HEK293T (cell line): ENCODE measurements around the gene SNX9.

Experiments
- CTCF ChIA-PET: fragments of 350-600 bp; formaldehyde crosslinking; extraction: SDS; loops from one replicate; lab custom pipeline; 2021; ENCODE audit warnings: antibody characterized with exemption, inconsistent platforms; lab: Yijun Ruan, JAX
- POLR2A ChIA-PET: fragments of 350-600 bp; formaldehyde crosslinking; extraction: SDS; loops from one replicate; lab custom pipeline; 2020; ENCODE audit warnings: antibody characterized with exemption, inconsistent platforms; lab: Yijun Ruan, JAX
- DNase-seq: peaks from one replicate; pipeline ENCODE4 v3.0.0; 2012; ENCODE audit warnings: mixed read lengths; ENCODE audit errors: extremely low spot score
- ARNT ChIP-seq: fragments of 450-650 bp; IDR thresholded peaks from 2 replicates; pipeline ENCODE4 v1.6.1; 2017; ENCODE audit warnings: mild to moderate bottlenecking
- BHLHE40 ChIP-seq: fragments of 450-650 bp; IDR thresholded peaks from 2 replicates; pipeline ENCODE4 v1.6.1; 2016; ENCODE audit warnings: mild to moderate bottlenecking, moderate library complexity, borderline replicate concordance
- CTBP1 ChIP-seq: fragments of 450-650 bp; IDR thresholded peaks from 2 replicates; pipeline ENCODE4 v1.6.1; 2016; ENCODE audit warnings: borderline replicate concordance
- ELF4 ChIP-seq: fragments of 450-650 bp; IDR thresholded peaks from 2 replicates; pipeline ENCODE4 v1.6.1; 2017; ENCODE audit warnings: antibody characterized with exemption
- FOXA1 ChIP-seq: fragments of 450-650 bp; IDR thresholded peaks from 2 replicates; pipeline ENCODE4 v1.6.1; 2016; ENCODE audit warnings: mild to moderate bottlenecking
- FOXK2 ChIP-seq: fragments of 450-650 bp; IDR thresholded peaks from 2 replicates; pipeline ENCODE4 v1.6.1; 2016; ENCODE audit warnings: mild to moderate bottlenecking
- FOXM1 ChIP-seq: fragments of 450-650 bp; IDR thresholded peaks from 2 replicates; pipeline ENCODE4 v1.6.1; 2017; ENCODE audit warnings: mild to moderate bottlenecking, borderline replicate concordance
- HDGF ChIP-seq: fragments of 450-650 bp; IDR thresholded peaks from 2 replicates; pipeline ENCODE4 v1.6.1; 2017; ENCODE audit warnings: antibody characterized with exemption, borderline replicate concordance
- L3MBTL2 ChIP-seq: fragments of 450-650 bp; conservative IDR thresholded peaks from 2 replicates; pipeline ENCODE4 v1.6.1; 2016; ENCODE audit warnings: mild to moderate bottlenecking
- LEF1 ChIP-seq: fragments of 450-650 bp; IDR thresholded peaks from 2 replicates; pipeline ENCODE4 v1.6.1; 2017; ENCODE audit warnings: mild to moderate bottlenecking, borderline replicate concordance
- NFRKB ChIP-seq: fragments of 450-650 bp; IDR thresholded peaks from 2 replicates; pipeline ENCODE4 v1.6.1; 2016; ENCODE audit warnings: mild to moderate bottlenecking, moderate library complexity
- PKNOX1 ChIP-seq: fragments of 450-650 bp; IDR thresholded peaks from 2 replicates; pipeline ENCODE4 v1.6.1; 2016
- SP1 ChIP-seq: fragments of 450-650 bp; IDR thresholded peaks from 2 replicates; pipeline ENCODE4 v1.6.1; 2017
- SUZ12 ChIP-seq: fragments of 450-650 bp; IDR thresholded peaks from 2 replicates; pipeline ENCODE4 v1.6.1; 2016; ENCODE audit warnings: mild to moderate bottlenecking
- TARDBP ChIP-seq: fragments of 450-650 bp; IDR thresholded peaks from 2 replicates; pipeline ENCODE4 v1.6.1; 2016
- ZNF384 ChIP-seq: fragments of 450-650 bp; IDR thresholded peaks from 2 replicates; pipeline ENCODE4 v1.6.1; 2016

Gene SNX9

DNA sequence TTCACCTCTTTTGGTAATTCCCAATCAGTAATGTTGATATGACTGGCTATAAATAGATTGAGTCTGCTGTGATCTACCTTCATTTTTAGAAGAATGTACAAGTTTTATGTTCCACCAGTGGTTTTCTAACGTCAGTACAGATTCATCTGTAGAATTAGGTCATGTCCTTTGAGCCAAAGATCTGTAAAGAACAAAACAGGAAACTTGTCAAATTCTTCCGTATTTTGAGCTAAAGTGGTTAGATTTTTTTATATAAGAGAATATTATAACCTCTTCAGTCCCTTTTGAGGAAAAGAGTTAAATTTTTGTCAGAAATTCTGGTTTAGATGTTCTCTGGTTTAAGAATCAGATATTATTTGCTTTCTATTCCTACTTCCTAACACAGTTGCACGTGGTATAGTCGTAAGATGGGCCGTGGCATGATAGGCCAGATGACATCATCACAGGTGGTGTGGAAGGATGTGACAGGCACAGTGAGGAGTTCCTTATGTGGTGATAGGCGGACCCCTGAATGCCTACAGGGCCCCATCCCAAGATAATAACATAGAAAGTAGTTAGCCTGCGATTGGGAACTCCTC, 62.3 kb downstream of the SNX9 start:
- no peak for DNase-seq
- TF ChIP-seq NFRKB (no peak), BHLHE40 (no peak)
- CTCF ChIA-PET, result no interaction called here
- POLR2A ChIA-PET, result no interaction called here

DNA sequence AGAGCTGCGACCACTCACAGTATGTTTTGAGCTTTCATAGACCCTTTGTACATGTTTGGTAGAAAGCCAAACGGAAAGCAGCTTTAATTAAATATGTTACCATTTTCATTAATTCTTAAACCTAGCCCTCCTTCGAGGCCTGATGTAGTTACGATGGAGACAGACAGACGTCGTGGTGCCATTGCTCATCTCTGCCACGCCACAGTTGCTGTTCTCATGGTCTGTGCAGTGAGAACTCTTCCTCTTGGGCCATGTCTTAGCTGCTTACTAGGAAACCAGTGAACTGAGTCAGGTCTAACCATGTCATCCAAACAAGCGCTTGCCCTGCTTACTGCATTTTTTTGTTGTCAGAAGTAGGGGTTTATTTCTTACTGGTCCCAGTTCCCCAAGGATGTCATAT, 62.8 kb downstream of the SNX9 start:
- CTCF ChIA-PET, result interaction anchor here (0.6 to 1.3 kb wide), 2 partner anchors 12 to 186 kb away, joined by 3 to 5 read pairs; no protein-coding TSS in a partner anchor

GRCh38 chr6:157887892-157888291, 64.8 kb downstream of the SNX9 start:
- ChIA-PET POLR2A (interaction anchor here (0.6 kb wide), 1 partner anchor 279 kb away, joined by 3 read pairs; no protein-coding TSS in a partner anchor), CTCF (no interaction called here)
- DNase-seq, result no peak

More for the DNA sequence above, 62.8 kb downstream of the SNX9 start:
- no peak for DNase-seq
- TF ChIP-seq L3MBTL2, result no peak
- no peak for TF ChIP-seq ARNT
- no peak for TF ChIP-seq FOXK2
- TF ChIP-seq LEF1, result no peak
- no peak for TF ChIP-seq PKNOX1
- no peak for TF ChIP-seq SP1
- no peak for TF ChIP-seq ELF4
- no peak for TF ChIP-seq FOXM1
- TF ChIP-seq TARDBP, result no peak
- TF ChIP-seq BHLHE40, result no peak
- no peak for TF ChIP-seq CTBP1
- TF ChIP-seq SUZ12, result no peak
- TF ChIP-seq HDGF, result no peak
- TF ChIP-seq FOXA1, result no peak
- TF ChIP-seq NFRKB, result no peak
- POLR2A ChIA-PET, result no interaction called here

GRCh38 chr6:157891544-157892362, 68.7 kb downstream of the SNX9 start:
- TF ChIP-seq SUZ12, result no peak
- TF ChIP-seq CTBP1, result no peak
- no peak for TF ChIP-seq PKNOX1
- TF ChIP-seq HDGF, result no peak
- TF ChIP-seq ARNT, result no peak
- TF ChIP-seq L3MBTL2, result no peak
- TF ChIP-seq SP1, result no peak
- TF ChIP-seq NFRKB, result no peak
- no peak for TF ChIP-seq FOXM1
- TF ChIP-seq FOXK2, result no peak
- no peak for TF ChIP-seq LEF1
- no peak for TF ChIP-seq ELF4
- no peak for TF ChIP-seq BHLHE40
- TF ChIP-seq ZNF384, result no peak
- TF ChIP-seq FOXA1, result no peak
- no peak for TF ChIP-seq TARDBP
- CTCF ChIA-PET, result interaction anchor here (1.2 kb wide), 1 partner anchor 18 kb away, joined by 3 read pairs; no protein-coding TSS in a partner anchor
- DNase-seq, result no peak
- POLR2A ChIA-PET, result no interaction called here

More at GRCh38 chr6:157887892-157888291, 64.8 kb downstream of the SNX9 start:
- TF ChIP-seq FOXM1, result no peak
- TF ChIP-seq LEF1, result no peak
- TF ChIP-seq SP1, result no peak
- TF ChIP-seq ZNF384, result no peak
- no peak for TF ChIP-seq ARNT
- no peak for TF ChIP-seq FOXA1
- TF ChIP-seq SUZ12, result no peak
- no peak for TF ChIP-seq HDGF
- no peak for TF ChIP-seq ELF4
- no peak for TF ChIP-seq BHLHE40
- no peak for TF ChIP-seq TARDBP

DNA sequence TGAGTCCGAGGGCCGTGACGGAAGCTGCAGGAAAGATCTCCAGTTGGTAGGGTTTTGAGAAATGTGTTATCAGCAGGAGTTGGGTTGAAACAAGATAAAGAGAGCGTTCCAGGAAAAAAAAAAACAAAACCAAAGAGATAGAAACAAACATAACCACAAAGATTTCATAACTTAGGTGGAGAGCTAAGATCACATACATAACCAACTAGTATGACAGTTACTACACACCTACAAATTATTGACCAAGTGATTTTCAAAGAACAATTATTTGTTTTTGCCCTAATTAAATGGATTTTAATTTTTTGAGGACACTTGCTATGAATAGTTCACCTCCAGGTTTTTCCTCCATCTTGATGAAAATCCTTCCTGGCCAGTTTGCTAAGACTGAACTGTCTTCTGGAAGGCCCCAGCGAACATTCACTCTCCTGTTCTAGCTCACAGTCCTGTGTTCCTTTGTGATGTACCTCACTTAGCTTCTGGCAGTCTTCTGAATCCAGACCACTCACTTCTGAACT, 69.4 kb downstream of the SNX9 start:
- no peak for DNase-seq
- POLR2A ChIA-PET, result no interaction called here
- TF ChIP-seq ZNF384 (no peak), FOXA1 (no peak), PKNOX1 (no peak), HDGF (no peak), L3MBTL2 (no peak), FOXK2 (no peak)
- CTCF ChIA-PET, result interaction anchor here (0.7 to 1.2 kb wide), 2 partner anchors 19 to 74 kb away, joined by 3 read pairs; no protein-coding TSS in a partner anchor

DNA sequence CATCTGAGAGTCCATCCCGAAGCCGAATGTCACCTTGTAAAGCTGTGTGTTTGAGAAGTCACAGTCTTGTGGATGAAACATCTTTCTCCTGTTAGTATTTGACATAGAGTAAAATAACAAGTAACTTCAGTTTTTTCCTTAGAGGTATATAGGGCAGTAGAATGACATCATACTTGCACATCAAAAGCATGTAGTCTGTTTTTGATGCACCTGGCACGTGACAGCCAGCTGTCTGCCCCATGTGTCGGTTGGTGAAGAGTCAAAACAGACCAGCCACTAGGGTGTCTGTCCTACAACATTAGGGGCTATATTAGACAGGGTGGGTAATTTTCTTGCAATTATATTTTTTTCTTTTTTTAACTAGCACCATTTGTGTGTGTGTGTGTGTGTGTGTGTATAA, 70.2 kb downstream of the SNX9 start:
- ChIA-PET POLR2A (no interaction called here), CTCF (interaction anchor here (0.6 to 1.2 kb wide), 3 partner anchors 9 to 73 kb away, joined by 3 read pairs; no protein-coding TSS in a partner anchor)
- DNase-seq, result no peak
- no peak for TF ChIP-seq NFRKB
- no peak for TF ChIP-seq SP1
- TF ChIP-seq ELF4, result no peak
- TF ChIP-seq L3MBTL2, result no peak
- no peak for TF ChIP-seq BHLHE40
- no peak for TF ChIP-seq ZNF384
